ENCODE results near the gene NBPF1.
"Not testable (repeated sequence)": the region's sequence is repeated elsewhere in the genome, so short reads cannot be mapped to it uniquely, and the experiment has no call there.

DNA sequence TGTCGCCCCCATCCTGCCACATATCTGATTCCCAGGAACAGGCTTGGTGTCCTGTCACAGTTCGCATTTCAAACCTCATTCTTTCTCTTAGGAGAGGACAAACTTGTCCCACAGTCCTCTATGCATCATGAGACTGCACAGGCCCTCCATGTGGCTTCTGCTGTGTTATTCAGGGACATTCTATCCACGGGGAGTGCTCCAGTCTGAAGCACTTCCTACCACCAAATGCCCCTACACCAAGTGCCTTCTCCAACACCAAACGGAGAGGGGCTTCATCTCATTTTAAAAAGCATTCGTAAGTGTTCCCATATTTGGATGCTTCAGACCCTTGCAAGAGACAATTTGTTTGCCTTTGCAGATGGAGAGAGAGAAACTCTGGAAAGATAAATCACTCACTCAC lies 25.3 kb downstream of the NBPF1 start:
- TF ChIP-seq, protein P1, sequence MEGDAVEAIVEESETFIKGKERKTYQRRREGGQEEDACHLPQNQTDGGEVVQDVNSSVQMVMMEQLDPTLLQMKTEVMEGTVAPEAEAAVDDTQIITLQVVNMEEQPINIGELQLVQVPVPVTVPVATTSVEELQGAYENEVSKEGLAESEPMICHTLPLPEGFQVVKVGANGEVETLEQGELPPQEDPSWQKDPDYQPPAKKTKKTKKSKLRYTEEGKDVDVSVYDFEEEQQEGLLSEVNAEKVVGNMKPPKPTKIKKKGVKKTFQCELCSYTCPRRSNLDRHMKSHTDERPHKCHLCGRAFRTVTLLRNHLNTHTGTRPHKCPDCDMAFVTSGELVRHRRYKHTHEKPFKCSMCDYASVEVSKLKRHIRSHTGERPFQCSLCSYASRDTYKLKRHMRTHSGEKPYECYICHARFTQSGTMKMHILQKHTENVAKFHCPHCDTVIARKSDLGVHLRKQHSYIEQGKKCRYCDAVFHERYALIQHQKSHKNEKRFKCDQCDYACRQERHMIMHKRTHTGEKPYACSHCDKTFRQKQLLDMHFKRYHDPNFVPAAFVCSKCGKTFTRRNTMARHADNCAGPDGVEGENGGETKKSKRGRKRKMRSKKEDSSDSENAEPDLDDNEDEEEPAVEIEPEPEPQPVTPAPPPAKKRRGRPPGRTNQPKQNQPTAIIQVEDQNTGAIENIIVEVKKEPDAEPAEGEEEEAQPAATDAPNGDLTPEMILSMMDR (IDR thresholded peaks at IDR 0.05; ENCODE audit: low read depth, low read length), result not testable (repeated sequence)
- not testable (repeated sequence) for TF ChIP-seq POLR2A (IDR thresholded peaks at IDR 0.05; ENCODE audit: extremely low read depth, insufficient read length)
